ENCODE measurements around the gene RPL39. TPM values are rescaled to one million over a fixed set of nuclear protein-coding genes. Genes with fewer than 3 reads are reported as not detected.

Gene RPL39
- total and polyA plus RNA-seq, 10 of the 15 experiments (the other 5 are each of a cell fraction or from before 2014, with no cell fraction given) = 1,792 to 6,541 (median 3,667) TPM

GRCh38 chrX:119790977-119791436, 423 bp downstream of the RPL39 start (continued):
- TF ChIP-seq, protein P1, sequence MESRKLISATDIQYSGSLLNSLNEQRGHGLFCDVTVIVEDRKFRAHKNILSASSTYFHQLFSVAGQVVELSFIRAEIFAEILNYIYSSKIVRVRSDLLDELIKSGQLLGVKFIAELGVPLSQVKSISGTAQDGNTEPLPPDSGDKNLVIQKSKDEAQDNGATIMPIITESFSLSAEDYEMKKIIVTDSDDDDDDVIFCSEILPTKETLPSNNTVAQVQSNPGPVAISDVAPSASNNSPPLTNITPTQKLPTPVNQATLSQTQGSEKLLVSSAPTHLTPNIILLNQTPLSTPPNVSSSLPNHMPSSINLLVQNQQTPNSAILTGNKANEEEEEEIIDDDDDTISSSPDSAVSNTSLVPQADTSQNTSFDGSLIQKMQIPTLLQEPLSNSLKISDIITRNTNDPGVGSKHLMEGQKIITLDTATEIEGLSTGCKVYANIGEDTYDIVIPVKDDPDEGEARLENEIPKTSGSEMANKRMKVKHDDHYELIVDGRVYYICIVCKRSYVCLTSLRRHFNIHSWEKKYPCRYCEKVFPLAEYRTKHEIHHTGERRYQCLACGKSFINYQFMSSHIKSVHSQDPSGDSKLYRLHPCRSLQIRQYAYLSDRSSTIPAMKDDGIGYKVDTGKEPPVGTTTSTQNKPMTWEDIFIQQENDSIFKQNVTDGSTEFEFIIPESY (IDR thresholded peaks at IDR 0.05) = no peak
- no peak for TF ChIP-seq MEF2A (IDR thresholded peaks at IDR 0.05; ENCODE audit: insufficient read depth, low read depth, low read length)
- no peak for TF ChIP-seq SIN3A (IDR thresholded peaks at IDR 0.05; ENCODE audit: low read depth, low read length)
- no peak for TF ChIP-seq CHD4 (IDR thresholded peaks at IDR 0.05)
- TF ChIP-seq BRCA1 (IDR thresholded peaks at IDR 0.05; ENCODE audit: low read depth, low read length) = no peak
- TF ChIP-seq SUZ12 (IDR thresholded peaks at IDR 0.05; ENCODE audit: unreplicated experiment) = no peak
- TF ChIP-seq EP300 (IDR thresholded peaks at IDR 0.05; ENCODE audit: borderline replicate concordance in 1 of 2, control insufficient read depth in 1 of 2, low read depth in 2 of 2, low read length in 2 of 2) = no peak
- TF ChIP-seq SMC3 (IDR thresholded peaks at IDR 0.05; ENCODE audit: borderline replicate concordance, low read length) = peak; percentile 28; the same call in 1 of the 2 replicates
- TF ChIP-seq EGR1 (IDR thresholded peaks at IDR 0.05; ENCODE audit: borderline replicate concordance in 1 of 2, low read depth in 2 of 2, low read length in 2 of 2) = no peak
- peak; percentile 45 for TF ChIP-seq RAD21 (IDR thresholded peaks at IDR 0.05; ENCODE audit: insufficient read depth, low read depth, low read length)
- TF ChIP-seq CHD2 (IDR thresholded peaks at IDR 0.05; ENCODE audit: borderline replicate concordance, low read depth, low read length) = no peak
- TF ChIP-seq LARP7 (IDR thresholded peaks at IDR 0.05) = peak; percentile 41; the same call in 1 of the 2 replicates
- TF ChIP-seq HCFC1 (IDR thresholded peaks at IDR 0.05; ENCODE audit: low read length) = no peak
